Neuronal stem cell (in vitro differentiated cells): Measurements from ENCODE around the gene HLA-DOA.
A peak's percentile ranks its signal among the peaks of the same experiment; 100 is the strongest.

ENCODE experiments used
- DNase-seq: peaks from one replicate; pipeline ENCODE4 v3.0.0-alpha.2; 2013; ENCODE audit warnings: low spot score
- H2AFZ ChIP-seq: one replicate; pipeline ENCODE4 v1.6.1; 2013; ENCODE audit warnings: mild to moderate bottlenecking, low read length, inconsistent platforms
- H2AK5ac ChIP-seq: 2 replicates; pipeline ENCODE4 v1.6.1; 2013; ENCODE audit warnings: low read depth, mild to moderate bottlenecking, inconsistent platforms, low read length, moderate library complexity, mixed read lengths
- H2BK120ac ChIP-seq: 2 replicates; pipeline ENCODE4 v1.6.1; 2013; ENCODE audit warnings: low read depth, mild to moderate bottlenecking, inconsistent platforms, low read length, moderate library complexity, mixed read lengths
- H2BK12ac ChIP-seq: one replicate; pipeline ENCODE4 v1.6.1; 2013; ENCODE audit warnings: low read length, inconsistent platforms
- H2BK15ac ChIP-seq: 2 replicates; pipeline ENCODE4 v1.6.1; 2013; ENCODE audit warnings: mild to moderate bottlenecking, low read length, inconsistent platforms, mixed read lengths
- H2BK5ac ChIP-seq: one replicate; pipeline ENCODE4 v1.6.1; 2013; ENCODE audit warnings: inconsistent platforms, mild to moderate bottlenecking, low read length, moderate library complexity
- H3K14ac ChIP-seq: one replicate; pipeline ENCODE4 v1.6.1; 2013; ENCODE audit warnings: low read length, inconsistent platforms
- H3K18ac ChIP-seq: 2 replicates; pipeline ENCODE4 v1.6.1; 2013; ENCODE audit warnings: low read length, inconsistent platforms
- H3K23ac ChIP-seq: 2 replicates; pipeline ENCODE4 v1.6.1; 2013; ENCODE audit warnings: low read depth, mild to moderate bottlenecking, mixed read lengths, low read length, inconsistent platforms; ENCODE audit not compliant: poor library complexity
- H3K27ac ChIP-seq: replicated peaks from 3 replicates; pipeline ENCODE4 v1.5.1; 2013; ENCODE audit warnings: low read length, inconsistent platforms
- H3K27me3 ChIP-seq, 3 experiments: 2 replicates each; pipeline ENCODE4 v1.6.1; 2013; ENCODE audit warnings: low read length in 3 of 3, mild to moderate bottlenecking in 2 of 3, inconsistent platforms in 1 of 3, low read depth in 1 of 3, mixed read lengths in 1 of 3, moderate library complexity in 1 of 3; ENCODE audit not compliant: control insufficient read depth in 3 of 3, insufficient read depth in 3 of 3
- H3K36me3 ChIP-seq, 2 donors: replicated peaks in 1 of 2; 2 replicates each; pipeline ENCODE4 v1.6.1; 2013; ENCODE audit warnings: low read length in 2 of 2; ENCODE audit not compliant: control insufficient read depth in 2 of 2, insufficient read depth in 2 of 2
- H3K4ac ChIP-seq: 2 replicates; pipeline ENCODE4 v1.6.1; 2013; ENCODE audit warnings: inconsistent platforms, mild to moderate bottlenecking, low read length, moderate library complexity
- H3K4me1 ChIP-seq, 2 donors: 1 replicate in 1 of 2; 2 replicates in 1 of 2; pipeline ENCODE4 v1.6.1; 2013; ENCODE audit warnings: low read length in 2 of 2, low read depth in 1 of 2; ENCODE audit not compliant: control insufficient read depth in 2 of 2, insufficient read depth in 1 of 2
- H3K4me2 ChIP-seq: one replicate; pipeline ENCODE4 v1.6.1; 2013; ENCODE audit warnings: mild to moderate bottlenecking, low read length, inconsistent platforms; ENCODE audit not compliant: insufficient read depth, poor library complexity, severe bottlenecking
- H3K4me3 ChIP-seq, 2 donors: 2 replicates each; pipeline ENCODE4 v1.5.1; 2013; ENCODE audit warnings: low read length in 2 of 2, mild to moderate bottlenecking in 2 of 2, inconsistent platforms in 1 of 2, moderate library complexity in 1 of 2
- H3K79me1 ChIP-seq: one replicate; pipeline ENCODE4 v1.6.1; 2013; ENCODE audit warnings: low read depth, mild to moderate bottlenecking, inconsistent platforms, low read length, moderate library complexity
- H3K9ac ChIP-seq: one replicate; pipeline ENCODE4 v1.6.1; 2013; ENCODE audit warnings: mild to moderate bottlenecking, low read depth, low read length, inconsistent platforms; ENCODE audit not compliant: poor library complexity
- H3K9me3 ChIP-seq, 2 donors: replicated peaks in 1 of 2; 2 replicates each; pipeline versions ENCODE3 to v1.6.1; 2013; ENCODE audit warnings: low read length in 2 of 2, mild to moderate bottlenecking in 2 of 2, inconsistent platforms in 1 of 2, low read depth in 1 of 2, mixed read lengths in 1 of 2, moderate library complexity in 1 of 2; ENCODE audit not compliant: control insufficient read depth in 2 of 2, insufficient read depth in 1 of 2
- H4K8ac ChIP-seq: one replicate; pipeline ENCODE4 v1.6.1; 2013; ENCODE audit warnings: low read depth, mild to moderate bottlenecking, inconsistent platforms, low read length, moderate library complexity
- H4K91ac ChIP-seq: one replicate; pipeline ENCODE4 v1.6.1; 2013; ENCODE audit warnings: low read length, low read depth, mild to moderate bottlenecking, inconsistent platforms; ENCODE audit not compliant: poor library complexity
- whole genome bisulfite sequencing, 2 donors: extraction: QIAGEN DNeasy Blood & Tissue Kit; methylation state at CpG; one replicate each; pipeline ENCODE4 v1.1.7; 2013; ENCODE audit warnings: missing lambda C conversion rate in 2 of 2, mixed read lengths in 1 of 2; ENCODE audit not compliant: insufficient read length in 2 of 2, insufficient replicate concordance in 1 of 2; ENCODE audit errors: extremely low coverage in 2 of 2; 5-methylcytosine and 5-hydroxymethylcytosine counted together

The HLA-DOA gene

DNA sequence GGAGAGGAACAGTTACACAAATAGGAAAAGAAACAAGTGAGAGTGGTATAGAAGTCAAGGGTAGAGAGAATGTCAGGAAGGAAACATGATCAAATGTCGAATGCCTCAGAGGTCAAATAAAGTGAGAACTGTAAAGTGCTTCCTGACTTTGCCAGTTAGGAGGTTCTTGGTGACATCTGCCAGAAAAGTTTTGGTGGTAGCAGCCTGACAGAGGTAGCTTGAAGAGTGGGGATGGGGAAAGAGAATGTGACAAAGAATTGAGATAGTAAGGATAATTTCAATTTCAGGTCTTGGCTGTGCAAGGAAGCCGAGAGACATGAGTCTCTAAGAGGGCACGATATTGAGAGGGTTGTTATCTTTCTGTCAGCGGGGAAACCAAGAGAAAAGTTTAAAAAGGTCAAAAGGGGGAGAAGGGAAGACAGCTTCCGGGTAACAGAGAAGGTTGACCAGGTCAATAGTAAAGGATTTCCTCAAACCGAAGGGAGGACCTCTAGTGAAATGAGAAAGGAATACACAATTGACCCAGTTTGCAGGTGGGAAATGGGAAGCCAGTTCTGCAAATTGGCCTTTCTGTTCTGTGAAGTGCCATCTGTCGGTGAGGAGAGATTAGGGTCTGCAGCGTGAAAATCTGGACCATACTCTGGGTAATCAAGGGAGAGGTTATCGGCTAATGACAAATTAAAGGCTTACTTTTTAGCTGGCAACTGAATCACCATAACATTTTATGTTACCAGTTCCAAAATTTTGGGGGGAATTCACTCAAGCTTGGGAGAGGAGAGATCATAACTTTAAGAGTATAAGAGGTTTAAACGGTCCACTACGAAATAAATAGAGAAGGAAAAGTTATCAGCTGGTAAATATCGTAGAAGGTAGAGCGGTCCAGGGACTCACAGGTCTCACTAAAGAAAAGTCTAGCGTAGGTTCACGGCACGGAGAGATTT is 42.0 kb downstream of the HLA-DOA start:
- peak overlapping the region; percentile 93 for H2AFZ ChIP-seq
- H3K27me3 ChIP-seq, result no peaks in the 10 kb centered on the region
- H3K14ac ChIP-seq, result peak overlapping the region; percentile 59
- H3K4me1 ChIP-seq, result peaks cover 4 to 7% of the 10 kb centered on the region in 2 donors
- no peak for DNase-seq
- peak overlapping the region; percentile 36 for H2AK5ac ChIP-seq
- H4K91ac ChIP-seq, result no peak overlapping the region
- H3K4me2 ChIP-seq, result peak overlapping the region; percentile 75
- WGBS, 2 donors, result no CpG with 5 or more reads among the region's 16 CpGs
- H2BK5ac ChIP-seq, result peak overlapping the region; percentile 99
- peak overlapping the region; percentile 98 for H3K9ac ChIP-seq
- no peak overlapping the region for H2BK120ac ChIP-seq
- peak overlapping the region; percentile 83 to 90 for H3K4me3 ChIP-seq
- H3K4ac ChIP-seq, result no peak overlapping the region
- H3K27ac ChIP-seq, result peak overlapping the region; percentile 100
- peaks cover 0 to 8% of the 10 kb centered on the region in 2 donors for H3K36me3 ChIP-seq
- H4K8ac ChIP-seq, result no peak overlapping the region
- peak overlapping the region; percentile 83 for H3K23ac ChIP-seq
- H2BK12ac ChIP-seq, result no peak overlapping the region
- peaks cover 3% of the 10 kb centered on the region for H3K79me1 ChIP-seq
- no peaks in the 10 kb centered on the region for H3K9me3 ChIP-seq
- peak overlapping the region; percentile 8 for H2BK15ac ChIP-seq
- no peak overlapping the region for H3K18ac ChIP-seq

- no peak for DNase-seq
- Histone ChIP-seq H4K91ac (no peak overlapping the region), H3K4me1 (peaks cover 0 to 5% of the 10 kb centered on the region in 2 donors), H3K9ac (no peak overlapping the region), H3K23ac (no peak overlapping the region), H2BK120ac (no peak overlapping the region), H3K27me3 (no peaks in the 10 kb centered on the region), H4K8ac (no peak overlapping the region), H3K36me3 (no peaks in the 10 kb centered on the region), H3K9me3 (no peaks in the 10 kb centered on the region), H3K18ac (no peak overlapping the region), H2AFZ (no peak overlapping the region), H3K27ac (no peak overlapping the region), H2AK5ac (no peak overlapping the region), H3K14ac (no peak overlapping the region), H2BK5ac (no peak overlapping the region), H3K4me2 (no peak overlapping the region), H3K79me1 (peaks cover 3% of the 10 kb centered on the region), H2BK15ac (no peak overlapping the region), H3K4me3 (no peak overlapping the region), H3K4ac (no peak overlapping the region), H2BK12ac (no peak overlapping the region)
- no CpG with 5 or more reads among the region's 5 CpGs for WGBS, 2 donors
Measured at GRCh38 chr6:32964776-32965175, 44.6 kb downstream of the HLA-DOA start.

DNA sequence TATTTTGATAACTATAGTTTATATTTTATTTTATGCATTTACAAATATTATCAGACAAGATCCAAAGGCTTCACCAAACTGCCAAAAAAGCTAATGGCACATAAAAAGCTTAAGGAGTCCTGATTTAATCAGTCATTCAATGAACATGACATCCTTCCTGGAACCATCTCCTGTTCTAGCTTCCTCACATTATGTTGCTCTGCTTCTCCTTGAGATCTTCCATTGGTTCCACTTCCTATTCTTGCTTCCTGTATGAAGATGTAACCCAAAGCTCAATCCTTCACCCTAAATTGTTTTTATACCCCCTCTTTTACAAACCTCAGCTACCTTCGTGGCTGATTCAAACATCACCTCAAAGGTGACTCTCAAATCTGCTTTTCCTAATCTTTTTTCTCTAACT is 45.5 kb downstream of the HLA-DOA start:
- no CpG with 5 or more reads among the region's 1 CpG for WGBS, 2 donors
- no peak overlapping the region for H3K9ac ChIP-seq

GRCh38 chr6:32962213-32962826 is 47.1 kb downstream of the HLA-DOA start:
- Histone ChIP-seq H3K27me3 (no peaks in the 10 kb centered on the region), H2AFZ (no peak overlapping the region), H2BK120ac (no peak overlapping the region), H3K4me1 (peaks cover 0 to 5% of the 10 kb centered on the region in 2 donors), H4K8ac (no peak overlapping the region), H2BK5ac (no peak overlapping the region), H2BK12ac (no peak overlapping the region), H3K9me3 (no peaks in the 10 kb centered on the region), H4K91ac (no peak overlapping the region), H3K14ac (no peak overlapping the region), H3K79me1 (no peaks in the 10 kb centered on the region), H3K9ac (no peak overlapping the region), H3K4me3 (no peak overlapping the region), H2AK5ac (no peak overlapping the region), H3K18ac (no peak overlapping the region), H3K36me3 (no peaks in the 10 kb centered on the region), H3K27ac (no peak overlapping the region), H3K4ac (no peak overlapping the region), H3K4me2 (no peak overlapping the region), H3K23ac (no peak overlapping the region), H2BK15ac (no peak overlapping the region)
- WGBS, 2 donors, result no CpG with 5 or more reads among the region's 1 CpG
- no peak for DNase-seq

More for the DNA sequence above, 45.5 kb downstream of the HLA-DOA start:
- Histone ChIP-seq H2BK5ac (no peak overlapping the region), H2BK120ac (no peak overlapping the region), H3K23ac (no peak overlapping the region), H3K27ac (no peak overlapping the region), H3K18ac (no peak overlapping the region), H4K8ac (no peak overlapping the region), H2BK15ac (no peak overlapping the region), H3K4ac (no peak overlapping the region), H3K36me3 (no peaks in the 10 kb centered on the region), H3K4me2 (no peak overlapping the region), H4K91ac (no peak overlapping the region), H3K14ac (no peak overlapping the region), H3K9me3 (no peaks in the 10 kb centered on the region), H2AFZ (no peak overlapping the region), H2BK12ac (no peak overlapping the region), H2AK5ac (no peak overlapping the region), H3K27me3 (no peaks in the 10 kb centered on the region), H3K4me1 (peaks cover 0 to 5% of the 10 kb centered on the region in 2 donors), H3K4me3 (no peak overlapping the region), H3K79me1 (no peaks in the 10 kb centered on the region)
- no peak for DNase-seq
